Endothelial cell of umbilical vein (primary cell): ENCODE results near the gene PVRIG. TPM values are rescaled to one million over a fixed set of nuclear protein-coding genes. Genes with fewer than 3 reads are reported as not detected.

Experiments used
- BruUV-seq: library from RNA; stranded (reverse); fragments of 400-500 nt; replicated peaks from 2 replicates; lab custom pipeline; 2021; lab: Mats Ljungman, UMichigan
- CTCF ChIA-PET: fragments of 300-600, 350-600 bp; sonication (Branson Sonifier 250); formaldehyde crosslinking; loops from one replicate; lab custom pipeline; 2021; ENCODE audit warnings: antibody characterized with exemption, inconsistent platforms; lab: Charles Lee
- POLR2A ChIA-PET: fragments of 300-600, 350-600 bp; sonication (Branson Sonifier 250); formaldehyde crosslinking; loops from one replicate; lab custom pipeline; 2021; ENCODE audit warnings: antibody characterized with exemption, inconsistent platforms; lab: Charles Lee
- DNase-seq: peaks from one replicate; pipeline ENCODE4 v3.0.0-alpha.2; 2011; ENCODE audit warnings: low read depth, low spot score
- FAIRE-seq: peaks from 2 replicates; lab custom pipeline; 2011; peaks lifted over from hg19 to GRCh38; lab: Jason Lieb, UNC
- H2AFZ ChIP-seq: 2 replicates; pipeline ENCODE4 v1.6.0; 2012; ENCODE audit warnings: low read depth, low read length, control low read depth, inconsistent platforms
- H3K27ac ChIP-seq: 2 replicates; pipeline ENCODE4 v1.5.1; 2011; ENCODE audit warnings: low read depth, mild to moderate bottlenecking, control low read depth, low read length, moderate library complexity; ENCODE audit not compliant: insufficient read depth
- H3K27me3 ChIP-seq, 2 experiments: 2 replicates each; pipeline versions ENCODE4 v1.6.0 to v1.6.1; 2011; ENCODE audit warnings: low read length in 2 of 2, mixed read lengths in 1 of 2; ENCODE audit not compliant: control insufficient read depth in 2 of 2, insufficient read depth in 2 of 2
- H3K36me3 ChIP-seq, 2 experiments: 2 replicates in 1 of 2; 3 replicates in 1 of 2; pipeline ENCODE4 v1.5.1; 2011; ENCODE audit warnings: low read length in 2 of 2, mild to moderate bottlenecking in 1 of 2, moderate library complexity in 1 of 2; ENCODE audit not compliant: control insufficient read depth in 2 of 2, insufficient read depth in 2 of 2; ENCODE audit errors: extremely low read depth in 1 of 2
- H3K4me1 ChIP-seq: 3 replicates; pipeline ENCODE4 v1.5.1; 2011; ENCODE audit warnings: mild to moderate bottlenecking, low read length; ENCODE audit not compliant: control insufficient read depth, insufficient read depth; ENCODE audit errors: extremely low read depth
- H3K4me2 ChIP-seq: 2 replicates; pipeline ENCODE4 v1.6.1; 2011; ENCODE audit warnings: low read length, control low read depth, mixed read lengths; ENCODE audit not compliant: insufficient read depth
- H3K4me3 ChIP-seq, 3 experiments: fragments of 200-600 bp in 1 of 3; sonication (generic), shearing (Covaris generic) in 1 of 3; replicated peaks in 1 of 3; 2 replicates each; pipeline ENCODE4 v1.5.1; 2011 to 2016; ENCODE audit warnings: control low read depth in 3 of 3, low read length in 3 of 3, mild to moderate bottlenecking in 2 of 3, inconsistent platforms in 1 of 3, low read depth in 1 of 3, moderate library complexity in 1 of 3; ENCODE audit not compliant: insufficient read depth in 1 of 3
- H3K79me2 ChIP-seq: 2 replicates; pipeline ENCODE4 v1.6.0; 2012; ENCODE audit warnings: low read length, inconsistent platforms; ENCODE audit not compliant: control insufficient read depth, insufficient read depth
- H3K9ac ChIP-seq: replicated peaks from 2 replicates; pipeline ENCODE3; 2011; ENCODE audit warnings: low read length, control low read depth; ENCODE audit not compliant: insufficient read depth; ENCODE audit errors: extremely low read depth
- H3K9me1 ChIP-seq: replicated peaks from 3 replicates; pipeline ENCODE4 v1.6.0; 2011; ENCODE audit warnings: mild to moderate bottlenecking, low read length; ENCODE audit not compliant: control insufficient read depth, insufficient read depth; ENCODE audit errors: extremely low read depth
- H3K9me3 ChIP-seq: replicated peaks from 2 replicates; pipeline ENCODE4 v1.5.1; 2012; ENCODE audit warnings: low read length, inconsistent platforms; ENCODE audit not compliant: control insufficient read depth, insufficient read depth
- H4K20me1 ChIP-seq: replicated peaks from 2 replicates; pipeline ENCODE3; 2011; ENCODE audit warnings: mild to moderate bottlenecking, low read length; ENCODE audit not compliant: control insufficient read depth, insufficient read depth; ENCODE audit errors: extremely low read depth
- EZH2 ChIP-seq: IDR thresholded peaks from 2 replicates; pipeline ENCODE4 v1.6.1; 2012; ENCODE audit warnings: borderline replicate concordance, low read depth, mild to moderate bottlenecking, moderate library complexity, low read length, inconsistent platforms; ENCODE audit not compliant: severe bottlenecking
- FOS ChIP-seq: IDR thresholded peaks from 2 replicates; pipeline ENCODE4 v1.6.1; 2011; ENCODE audit warnings: mild to moderate bottlenecking, low read length, moderate library complexity, borderline replicate concordance; ENCODE audit not compliant: insufficient read depth
- GATA2 ChIP-seq: IDR thresholded peaks from 2 replicates; pipeline ENCODE4 v1.7.0; 2011; ENCODE audit warnings: low read depth, mild to moderate bottlenecking, moderate library complexity, mixed read lengths, low read length; ENCODE audit not compliant: insufficient read length, insufficient read depth
- JUN ChIP-seq: IDR thresholded peaks from 2 replicates; pipeline ENCODE4 v1.6.1; 2011; ENCODE audit warnings: borderline replicate concordance, low read depth; ENCODE audit not compliant: insufficient read length, insufficient read depth
- MYC ChIP-seq: IDR thresholded peaks from one replicate; pipeline ENCODE4 v1.6.1; 2011; ENCODE audit warnings: mild to moderate bottlenecking, low read depth, low read length
- POLR2A ChIP-seq: IDR thresholded peaks from 2 replicates; pipeline ENCODE4 v1.6.1; 2012; ENCODE audit warnings: low read depth, mild to moderate bottlenecking, control low read depth, low read length
- POLR2AphosphoS5 ChIP-seq: IDR thresholded peaks from 2 replicates; pipeline ENCODE4 v1.6.1; 2012; ENCODE audit warnings: low read depth, mild to moderate bottlenecking, control low read depth, low read length, moderate library complexity; ENCODE audit not compliant: insufficient read depth
- dilution Hi-C: fragments of 300-500 bp; cut with MboI; formaldehyde crosslinking; loops from one replicate; pipeline ENCODE4 v1.15.0; 2019; ENCODE audit warnings: low sequenced_read_pairs; ENCODE audit not compliant: extremely low pct_ligation_motif_present
- intact Hi-C: fragments of 100-400 bp; cut with micrococcal nuclease; formaldehyde crosslinking; loops from one replicate; pipeline ENCODE4 v1.10.0; 2022
- polyA plus RNA-seq, 4 experiments: library from polyadenylated mRNA; depleted of rRNA in 3 of 4; stranded (reverse) in 3 of 4; unstranded in 1 of 4; fragments of >200 nt; gene quantifications; 2 replicates each; pipeline versions ENCODE4 v1.2.1 to v1.2.3, GENCODE V29; 2011 to 2012; ENCODE audit warnings: missing spikeins in 1 of 4
- total RNA-seq: library from RNA; stranded (reverse); gene quantifications from 2 replicates; pipeline ENCODE4 v1.2.3, GENCODE V29; 2021
- TF ChIP-seq, protein P1 (sequence below), 2 donors: IDR thresholded peaks; 1 replicate in 1 of 2; 2 replicates in 1 of 2; pipeline ENCODE4 v1.5.1; 2011; ENCODE audit warnings: low read length in 2 of 2, mild to moderate bottlenecking in 2 of 2, moderate library complexity in 2 of 2, control low read depth in 1 of 2, inconsistent platforms in 1 of 2, low read depth in 1 of 2; ENCODE audit not compliant: insufficient read depth in 1 of 2; ENCODE audit errors: extremely low read depth in 1 of 2
- TF ChIP-seq, protein P2 (sequence below): IDR thresholded peaks from 2 replicates; pipeline ENCODE4 v1.6.1; 2011; ENCODE audit not compliant: insufficient read depth, insufficient read length

The PVRIG gene
- total and polyA plus RNA-seq, 2 donors (not counting 3 experiments of a cell fraction or from before 2014, with no cell fraction given), result 0.80 TPM; not detected in 1

DNA sequence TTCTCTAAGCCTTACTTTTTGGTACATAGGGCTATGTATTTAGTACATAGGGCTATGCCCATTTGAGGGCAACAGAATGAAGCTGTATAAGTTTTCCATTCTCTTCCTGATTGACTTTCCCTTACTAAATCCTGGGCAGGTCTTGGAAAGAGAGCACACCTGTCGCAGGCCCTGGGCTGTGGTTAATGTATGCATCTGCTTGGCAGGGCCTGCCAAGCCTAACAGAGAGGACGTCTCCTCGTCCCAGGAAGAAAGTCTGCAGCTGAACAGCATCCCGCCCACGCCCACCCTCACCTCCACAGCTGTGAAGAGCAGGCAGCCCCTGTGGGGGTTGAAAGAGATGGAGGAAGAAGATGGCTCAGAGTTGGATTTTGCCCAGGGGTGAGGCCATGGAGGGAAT is 8.9 kb upstream of the PVRIG start:
- H2AFZ ChIP-seq, result no peak overlapping the region
- ChIA-PET CTCF (interaction anchor here (1.0 to 2.9 kb wide), 4 partner anchors 22 to 80 kb away, joined by 3 to 14 read pairs (median 10); no protein-coding TSS in a partner anchor), POLR2A (interaction anchor here (0.6 kb wide), 1 partner anchor 33 kb away, joined by 3 read pairs; the partner anchor contains the start of genes GPC2 and STAG3)
- H3K9ac ChIP-seq, result no peak overlapping the region
- BruUV-seq, result no TSS peak
- intact Hi-C loops (loop anchor here (2.0 kb wide), 1 partner anchor 220 kb away; no protein-coding TSS in a partner anchor), dilution Hi-C loops (no loop called here)
- H3K4me1 ChIP-seq, result no peaks in the 10 kb centered on the region
- no peak for TF ChIP-seq GATA2
- TF ChIP-seq EZH2, result no peak
- TF ChIP-seq FOS, result no peak
- no peak for TF ChIP-seq POLR2A
- TF ChIP-seq, protein P1, sequence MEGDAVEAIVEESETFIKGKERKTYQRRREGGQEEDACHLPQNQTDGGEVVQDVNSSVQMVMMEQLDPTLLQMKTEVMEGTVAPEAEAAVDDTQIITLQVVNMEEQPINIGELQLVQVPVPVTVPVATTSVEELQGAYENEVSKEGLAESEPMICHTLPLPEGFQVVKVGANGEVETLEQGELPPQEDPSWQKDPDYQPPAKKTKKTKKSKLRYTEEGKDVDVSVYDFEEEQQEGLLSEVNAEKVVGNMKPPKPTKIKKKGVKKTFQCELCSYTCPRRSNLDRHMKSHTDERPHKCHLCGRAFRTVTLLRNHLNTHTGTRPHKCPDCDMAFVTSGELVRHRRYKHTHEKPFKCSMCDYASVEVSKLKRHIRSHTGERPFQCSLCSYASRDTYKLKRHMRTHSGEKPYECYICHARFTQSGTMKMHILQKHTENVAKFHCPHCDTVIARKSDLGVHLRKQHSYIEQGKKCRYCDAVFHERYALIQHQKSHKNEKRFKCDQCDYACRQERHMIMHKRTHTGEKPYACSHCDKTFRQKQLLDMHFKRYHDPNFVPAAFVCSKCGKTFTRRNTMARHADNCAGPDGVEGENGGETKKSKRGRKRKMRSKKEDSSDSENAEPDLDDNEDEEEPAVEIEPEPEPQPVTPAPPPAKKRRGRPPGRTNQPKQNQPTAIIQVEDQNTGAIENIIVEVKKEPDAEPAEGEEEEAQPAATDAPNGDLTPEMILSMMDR (IDR thresholded peaks at IDR 0.05; ENCODE audit: extremely low read depth in 1 of 2, insufficient read depth in 1 of 2, low read depth in 1 of 2, low read length in 2 of 2), result no peak
- no peak for TF ChIP-seq JUN
- no peak for TF ChIP-seq MYC
- TF ChIP-seq POLR2AphosphoS5, result no peak
- TF ChIP-seq, protein P2, sequence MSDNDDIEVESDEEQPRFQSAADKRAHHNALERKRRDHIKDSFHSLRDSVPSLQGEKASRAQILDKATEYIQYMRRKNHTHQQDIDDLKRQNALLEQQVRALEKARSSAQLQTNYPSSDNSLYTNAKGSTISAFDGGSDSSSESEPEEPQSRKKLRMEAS, result no peak
- H4K20me1 ChIP-seq, result no peaks in the 10 kb centered on the region
- DNase-seq (no peak), FAIRE-seq (no peak)
- H3K27me3 ChIP-seq, result peaks cover 14 to 22% of the 10 kb centered on the region in 2 experiments
- H3K27ac ChIP-seq, result no peak overlapping the region
- H3K9me3 ChIP-seq, result no peaks in the 10 kb centered on the region
- no peaks in the 10 kb centered on the region for H3K36me3 ChIP-seq
- no peaks in the 10 kb centered on the region for H3K9me1 ChIP-seq
- H3K4me3 ChIP-seq, result no peak overlapping the region
- H3K4me2 ChIP-seq, result no peak overlapping the region
- H3K79me2 ChIP-seq, result no peaks in the 10 kb centered on the region
